ENCODE measurements around the gene SPOP. TPM values are rescaled to one million over a fixed set of nuclear protein-coding genes. Genes with fewer than 3 reads are reported as not detected.

Gene SPOP
- total RNA-seq, 2 experiments from 2014 or later, result 64.1 to 68.1 TPM

DNA sequence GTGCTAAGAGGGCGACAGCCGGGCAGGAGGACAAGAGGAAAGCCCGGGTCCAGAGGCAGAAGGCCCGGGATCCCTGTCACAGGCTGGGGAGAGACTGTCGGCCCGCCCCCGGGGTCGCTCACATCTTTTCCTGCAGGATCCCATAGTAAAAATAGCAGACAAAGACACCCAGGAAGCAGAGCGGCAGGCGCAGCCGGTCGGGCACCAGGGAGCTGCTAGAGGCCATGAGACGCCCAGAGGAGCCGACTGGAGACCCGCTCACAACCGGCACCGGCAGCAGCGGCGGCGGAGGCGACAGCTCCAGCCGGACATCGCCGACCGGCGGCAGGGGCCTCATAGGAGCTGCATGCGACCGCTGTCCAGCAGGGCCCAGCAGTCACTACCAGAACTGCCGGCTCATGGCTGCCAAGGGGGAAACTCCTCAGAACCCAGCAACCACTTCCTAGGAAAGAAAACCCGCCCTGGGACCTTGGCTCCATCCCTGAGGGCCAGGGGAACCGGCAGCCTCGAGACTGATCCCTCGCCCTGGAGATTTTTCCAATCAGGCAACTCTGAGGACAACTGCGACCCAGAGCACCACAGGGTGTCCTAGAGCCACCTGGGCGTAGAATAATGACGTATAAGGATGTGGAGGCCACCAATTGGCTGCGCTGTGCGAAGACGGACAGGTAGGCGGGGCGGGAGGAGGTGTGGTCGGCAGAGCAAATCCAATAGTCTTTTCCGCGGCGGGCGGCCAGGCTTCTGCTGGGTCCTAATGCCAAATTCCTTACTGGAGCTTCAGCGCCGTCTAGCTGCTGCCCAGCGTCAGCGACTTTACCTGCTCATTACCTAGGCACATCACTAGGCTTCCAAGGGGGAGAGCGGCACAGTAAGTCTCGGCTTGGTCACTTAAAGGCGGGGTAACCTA lies 30.0 kb upstream of the SPOP start, which contains the start of gene SLC35B1:
Gene SLC35B1, minus strand, starts transcription at position 357 of the 907 bp plus-strand sequence. Its CDS starts 131 bp downstream, at position 226.
- Mint-ChIP-seq H3K27me3 (no peaks in the 10 kb centered on the region), H3K4me3 (peak within 1 kb of the TSS; percentile 91), H3K27ac (peak within 1 kb of the TSS; percentile 98), H3K36me3 (ENCODE audit: low read depth) (peaks cover 52% of the 10 kb centered on the region), H3K9me3 (no peaks in the 10 kb centered on the region), H3K4me1 (peaks cover 56% of the 10 kb centered on the region)
- ChIA-PET POLR2A (no interaction called here), CTCF (interaction anchor here (0.5 to 3.8 kb wide), 34 partner anchors 8 to 1631 kb away, joined by 3 to 31 read pairs (median 5); partner anchors contain the start of genes FAM117A, KAT7 and NXPH3)
- peak; percentile 99 for DNase-seq

- ChIA-PET CTCF (interaction anchor here (0.5 to 3.8 kb wide), 19 partner anchors 11 to 1630 kb away, joined by 3 to 31 read pairs (median 6); partner anchors contain the start of genes KAT7 and NXPH3), POLR2A (no interaction called here)
- no peaks in the 10 kb centered on the region for H3K27me3 Mint-ChIP-seq
- H3K9me3 Mint-ChIP-seq, result no peaks in the 10 kb centered on the region
- H3K4me3 Mint-ChIP-seq, result peak overlapping the region; percentile 91
- peaks cover 50% of the 10 kb centered on the region for H3K36me3 Mint-ChIP-seq (ENCODE audit: low read depth)
- H3K4me1 Mint-ChIP-seq, result peaks cover 56% of the 10 kb centered on the region
- H3K27ac Mint-ChIP-seq, result peak overlapping the region; percentile 98
- DNase-seq, result peak; percentile 44
Measured at GRCh38 chr17:49707246-49707607, 29.3 kb upstream of the SPOP start.

- Mint-ChIP-seq H3K4me3 (no peak overlapping the region), H3K36me3 (ENCODE audit: low read depth) (peaks cover 52% of the 10 kb centered on the region)
Measured at GRCh38 chr17:49705254-49705653, 27.4 kb upstream of the SPOP start.

GRCh38 chr17:49703557-49704277 lies 25.8 kb upstream of the SPOP start:
- ChIA-PET CTCF (interaction anchor here (0.6 to 13.0 kb wide), 13 partner anchors 8 to 294 kb away, joined by 3 to 116 read pairs (median 4); partner anchors contain the start of gene NXPH3), POLR2A (no interaction called here)
- H3K36me3 Mint-ChIP-seq (ENCODE audit: low read depth), result peaks cover 54% of the 10 kb centered on the region
- no peaks in the 10 kb centered on the region for H3K9me3 Mint-ChIP-seq
- no peak overlapping the region for H3K4me3 Mint-ChIP-seq
- DNase-seq, result peak; percentile 34
- peaks cover 47% of the 10 kb centered on the region for H3K4me1 Mint-ChIP-seq
- no peaks in the 10 kb centered on the region for H3K27me3 Mint-ChIP-seq
- H3K27ac Mint-ChIP-seq, result no peak overlapping the region

More at GRCh38 chr17:49705254-49705653, 27.4 kb upstream of the SPOP start:
- POLR2A ChIA-PET, result no interaction called here
- Mint-ChIP-seq H3K9me3 (no peaks in the 10 kb centered on the region), H3K4me1 (peaks cover 52% of the 10 kb centered on the region), H3K27me3 (no peaks in the 10 kb centered on the region), H3K27ac (no peak overlapping the region)
- CTCF ChIA-PET, result interaction anchor here (0.7 to 13.0 kb wide), 5 partner anchors 9 to 137 kb away, joined by 3 to 116 read pairs (median 8); partner anchors contain the start of gene NXPH3
- no peak for DNase-seq

GRCh38 chr17:49700960-49701359 lies 23.1 kb upstream of the SPOP start:
- H3K27ac Mint-ChIP-seq, result no peak overlapping the region
- H3K4me3 Mint-ChIP-seq, result no peak overlapping the region
- CTCF ChIA-PET, result interaction anchor here (0.6 to 13.0 kb wide), 6 partner anchors 7 to 336 kb away, joined by 3 to 116 read pairs (median 6); partner anchors contain the start of gene SLC35B1
- H3K4me1 Mint-ChIP-seq, result peaks cover 37% of the 10 kb centered on the region
- POLR2A ChIA-PET, result no interaction called here
- no peak for DNase-seq
- H3K9me3 Mint-ChIP-seq, result no peaks in the 10 kb centered on the region
- peaks cover 45% of the 10 kb centered on the region for H3K36me3 Mint-ChIP-seq (ENCODE audit: low read depth)
- H3K27me3 Mint-ChIP-seq, result no peaks in the 10 kb centered on the region

DNA sequence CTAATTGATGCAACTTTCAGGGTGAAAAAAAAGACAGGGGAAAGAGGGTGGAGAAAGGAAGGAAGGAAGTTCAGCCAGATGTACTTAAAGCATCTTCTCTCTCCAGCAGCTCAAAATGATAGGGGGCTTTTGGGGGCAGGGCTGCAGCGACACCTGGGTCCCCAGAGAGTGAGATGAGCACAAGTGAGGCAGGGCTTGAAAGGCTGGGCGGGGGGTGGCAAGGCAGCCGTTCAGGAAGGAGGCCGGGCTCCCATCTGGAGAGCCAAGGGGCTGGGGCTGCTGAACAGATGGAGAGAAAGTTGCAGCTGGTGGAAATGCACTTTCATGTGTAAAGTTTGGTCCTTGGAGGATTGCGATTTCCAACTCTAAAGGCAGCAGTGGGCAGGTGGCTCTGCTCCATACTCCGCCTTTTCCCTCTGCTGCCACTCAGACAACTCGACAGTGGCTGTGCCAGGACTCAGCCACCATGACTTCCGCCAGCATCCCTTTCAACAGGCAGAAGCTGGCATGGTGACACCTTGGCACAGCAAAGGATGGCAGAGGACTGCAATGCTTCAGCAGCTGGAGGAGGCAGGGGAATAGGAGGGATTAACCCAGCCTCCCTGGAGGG lies 22.2 kb upstream of the SPOP start:
- ChIA-PET CTCF (interaction anchor here (0.6 to 13.0 kb wide), 5 partner anchors 8 to 149 kb away, joined by 3 to 116 read pairs (median 8); partner anchors contain the start of genes NXPH3 and SLC35B1), POLR2A (interaction anchor here (0.9 kb wide), 1 partner anchor 121 kb away, joined by 3 read pairs; no protein-coding TSS in a partner anchor)
- H3K36me3 Mint-ChIP-seq (ENCODE audit: low read depth), result peaks cover 39% of the 10 kb centered on the region
- no peak overlapping the region for H3K27ac Mint-ChIP-seq
- DNase-seq, result no peak
- H3K4me3 Mint-ChIP-seq, result no peak overlapping the region
- H3K27me3 Mint-ChIP-seq, result no peaks in the 10 kb centered on the region
- H3K4me1 Mint-ChIP-seq, result peaks cover 37% of the 10 kb centered on the region
- no peaks in the 10 kb centered on the region for H3K9me3 Mint-ChIP-seq

DNA sequence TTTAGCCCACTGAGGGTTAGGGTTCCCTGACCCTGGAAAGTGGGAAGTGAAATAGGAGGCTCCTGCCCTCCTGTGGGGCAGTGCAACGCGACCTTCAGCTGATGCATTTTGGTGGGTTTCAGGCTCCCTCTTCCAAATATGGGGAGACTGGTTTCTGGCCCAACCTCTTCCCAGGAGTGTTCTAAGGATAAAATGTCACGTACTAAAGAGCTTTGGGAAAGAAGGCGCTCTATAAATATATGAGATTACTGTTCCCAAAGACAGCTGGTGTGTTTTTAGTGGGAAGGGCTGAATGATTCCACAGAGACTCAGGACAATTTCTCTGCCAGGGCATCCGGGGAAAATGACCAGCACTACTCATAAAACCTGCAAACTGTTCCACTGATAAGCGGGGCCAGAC lies 20.1 kb upstream of the SPOP start:
- CTCF ChIA-PET, result interaction anchor here (2.6 to 13.0 kb wide), 4 partner anchors 10 to 130 kb away, joined by 13 to 116 read pairs (median 22); partner anchors contain the start of gene SLC35B1
- Mint-ChIP-seq H3K4me1 (peaks cover 29% of the 10 kb centered on the region), H3K27me3 (no peaks in the 10 kb centered on the region), H3K36me3 (ENCODE audit: low read depth) (peaks cover 25% of the 10 kb centered on the region), H3K4me3 (no peak overlapping the region), H3K27ac (no peak overlapping the region), H3K9me3 (no peaks in the 10 kb centered on the region)
- no peak for DNase-seq
- POLR2A ChIA-PET, result no interaction called here

DNA sequence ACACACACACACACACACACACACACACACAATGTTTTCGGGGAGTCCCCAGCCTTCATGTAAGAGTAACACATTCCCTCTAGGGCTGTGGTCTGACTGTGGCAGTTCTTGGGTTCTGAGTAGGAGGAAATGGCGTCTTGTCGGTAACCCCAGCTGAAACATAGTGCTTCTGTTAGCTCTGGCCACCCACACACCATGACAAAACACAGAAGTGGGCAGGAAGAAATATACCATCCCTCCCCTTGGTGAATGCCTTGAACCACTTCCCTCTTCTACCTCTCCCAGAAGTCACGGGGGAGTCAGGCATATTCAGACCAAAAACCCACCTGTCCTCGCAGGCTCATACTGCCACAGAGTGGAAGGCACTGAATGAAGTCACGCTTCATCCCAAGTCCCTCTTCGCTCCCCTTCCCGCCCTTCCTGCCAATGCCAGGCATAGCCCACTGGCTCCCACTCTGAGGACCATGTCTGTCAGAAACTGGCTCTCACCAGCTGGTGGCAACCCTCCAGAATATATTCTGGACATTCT lies 18.4 kb upstream of the SPOP start:
- Mint-ChIP-seq H3K36me3 (ENCODE audit: low read depth) (peaks cover 20% of the 10 kb centered on the region), H3K9me3 (no peaks in the 10 kb centered on the region), H3K27ac (peak overlapping the region; percentile 79)

DNA sequence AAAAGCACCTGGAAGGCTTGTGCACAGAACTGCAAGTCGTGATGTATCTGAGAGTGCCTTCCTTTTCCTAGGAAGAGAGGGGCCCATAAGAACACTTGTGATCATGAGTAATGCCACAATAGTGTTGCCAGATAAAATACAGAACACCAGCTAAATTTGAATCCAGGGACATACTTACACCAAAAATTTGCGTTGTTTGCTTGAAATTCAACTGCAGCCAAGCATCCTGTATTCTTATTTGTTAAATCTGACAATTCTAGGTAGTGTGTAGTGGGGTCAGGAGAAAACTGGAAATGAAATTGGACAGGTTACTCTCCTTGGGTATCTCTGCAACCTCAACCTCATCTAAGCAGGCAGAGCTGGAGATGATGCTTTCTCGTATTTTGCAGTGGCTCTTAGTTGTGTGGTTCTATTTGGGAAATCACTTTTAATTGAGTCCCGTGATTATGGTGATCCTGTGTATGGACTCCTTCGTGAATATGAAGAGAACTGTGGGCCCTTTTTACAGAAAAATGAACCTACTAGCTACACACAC lies 17.9 kb upstream of the SPOP start:
- no peak for DNase-seq
- peaks cover 15% of the 10 kb centered on the region for H3K36me3 Mint-ChIP-seq (ENCODE audit: low read depth)
- no peak overlapping the region for H3K4me3 Mint-ChIP-seq
- H3K4me1 Mint-ChIP-seq, result peaks cover 39% of the 10 kb centered on the region
- H3K9me3 Mint-ChIP-seq, result no peaks in the 10 kb centered on the region
- POLR2A ChIA-PET, result interaction anchor here (0.7 kb wide), 1 partner anchor 10 kb away, joined by 5 read pairs; no protein-coding TSS in a partner anchor
- H3K27ac Mint-ChIP-seq, result peak overlapping the region; percentile 79
- no peaks in the 10 kb centered on the region for H3K27me3 Mint-ChIP-seq
- CTCF ChIA-PET, result interaction anchor here (0.6 to 13.0 kb wide), 28 partner anchors 8 to 302 kb away, joined by 3 to 116 read pairs (median 4); partner anchors contain the start of genes NXPH3, PHB1, SLC35B1 and SPOP

More for the DNA sequence above, 18.4 kb upstream of the SPOP start:
- peaks cover 35% of the 10 kb centered on the region for H3K4me1 Mint-ChIP-seq
- DNase-seq, result peak; percentile 73
- ChIA-PET CTCF (interaction anchor here (0.5 to 13.0 kb wide), 29 partner anchors 8 to 302 kb away, joined by 3 to 116 read pairs (median 4); partner anchors contain the start of genes NXPH3, PHB1, SLC35B1 and SPOP), POLR2A (interaction anchor here (0.6 to 0.7 kb wide), 2 partner anchors 11 to 315 kb away, joined by 3 to 5 read pairs; no protein-coding TSS in a partner anchor)
- no peaks in the 10 kb centered on the region for H3K27me3 Mint-ChIP-seq
- no peak overlapping the region for H3K4me3 Mint-ChIP-seq

GRCh38 chr17:49694847-49695697 lies 17.2 kb upstream of the SPOP start:
- peaks cover 42% of the 10 kb centered on the region for H3K4me1 Mint-ChIP-seq
- ChIA-PET POLR2A (interaction anchor here (0.7 kb wide), 1 partner anchor 10 kb away, joined by 5 read pairs; no protein-coding TSS in a partner anchor), CTCF (interaction anchor here (0.8 to 13.0 kb wide), 20 partner anchors 9 to 303 kb away, joined by 3 to 116 read pairs (median 5); partner anchors contain the start of genes NXPH3, PHB1, SLC35B1 and SPOP)
- no peak overlapping the region for H3K4me3 Mint-ChIP-seq
- DNase-seq, result peak; percentile 73
- H3K36me3 Mint-ChIP-seq (ENCODE audit: low read depth), result peaks cover 9% of the 10 kb centered on the region
- H3K9me3 Mint-ChIP-seq, result no peaks in the 10 kb centered on the region
- peak overlapping the region; percentile 79 for H3K27ac Mint-ChIP-seq
- no peaks in the 10 kb centered on the region for H3K27me3 Mint-ChIP-seq

- Mint-ChIP-seq H3K4me3 (no peak overlapping the region), H3K9me3 (peaks cover 3% of the 10 kb centered on the region), H3K4me1 (peaks cover 48% of the 10 kb centered on the region), H3K27ac (no peak overlapping the region), H3K36me3 (ENCODE audit: low read depth) (peaks cover 8% of the 10 kb centered on the region), H3K27me3 (no peaks in the 10 kb centered on the region)
- POLR2A ChIA-PET, result no interaction called here
- DNase-seq, result no peak
- CTCF ChIA-PET, result interaction anchor here (0.6 kb wide), 1 partner anchor 125 kb away, joined by 3 read pairs; no protein-coding TSS in a partner anchor
Measured at GRCh38 chr17:49692751-49693150, 14.9 kb upstream of the SPOP start.
